Natural killer cell treated with Interleukin-12 subunit alpha and Interleukin-12 subunit beta and Interleukin-15 and Interleukin-18, amount 100 ng/mL, for 72 hours (primary cell): ENCODE measurements around the gene KCP. TPM values are rescaled to one million over a fixed set of nuclear protein-coding genes. Genes with fewer than 3 reads are reported as not detected.

Experiments
- ATAC-seq, 2 donors: fragments of 150-1000 bp; cut with Tn5 transposase in 1 of 2; sonication (Bioruptor Pico), chemical (Tn5 transposase) in 1 of 2; 2 replicates each; pipeline ENCODE4 v1.10.0; 2021
- DNase-seq: peaks from one replicate; pipeline ENCODE4 v3.0.0; 2022; ENCODE audit warnings: low spot score
- H3K27ac Mint-ChIP-seq, 2 donors: 1 replicate in 1 of 2; 2 replicates in 1 of 2; pipeline ENCODE4 v1.8.0; 2022; ENCODE audit warnings: mixed read lengths in 2 of 2, mild to moderate bottlenecking in 1 of 2, moderate library complexity in 1 of 2
- H3K27me3 Mint-ChIP-seq, 2 donors: 1 replicate in 1 of 2; 2 replicates in 1 of 2; pipeline ENCODE4 v1.8.0; 2022; ENCODE audit warnings: mixed read lengths in 2 of 2
- H3K36me3 Mint-ChIP-seq: one replicate; pipeline ENCODE4 v1.8.0; 2022; ENCODE audit warnings: mixed read lengths
- H3K4me1 Mint-ChIP-seq, 2 donors: 1 replicate in 1 of 2; 2 replicates in 1 of 2; pipeline ENCODE4 v1.8.0; 2022; ENCODE audit warnings: low read depth in 2 of 2, mixed read lengths in 2 of 2, mild to moderate bottlenecking in 1 of 2
- H3K4me3 Mint-ChIP-seq: one replicate; pipeline ENCODE4 v1.8.0; 2022; ENCODE audit warnings: mixed read lengths
- H3K9me3 Mint-ChIP-seq: 2 replicates; pipeline ENCODE4 v1.8.0; 2022; ENCODE audit warnings: mixed read lengths
- total RNA-seq, 2 donors: library from RNA; stranded (reverse); gene quantifications; one replicate each; pipeline ENCODE4 v1.2.3, GENCODE V29; 2022

The KCP gene
- total RNA-seq, 2 donors from 2014 or later, result 0.17 to 1.1 TPM

GRCh38 chr7:128867842-128868623 lies 42.5 kb downstream of the KCP start:
- Mint-ChIP-seq H3K27ac (no peak overlapping the region), H3K4me3 (peak overlapping the region; percentile 6), H3K36me3 (peaks cover 8% of the 10 kb centered on the region), H3K4me1 (peaks cover 20 to 32% of the 10 kb centered on the region in 2 donors), H3K9me3 (no peaks in the 10 kb centered on the region), H3K27me3 (no peaks in the 10 kb centered on the region)
- DNase-seq, result no peak
- ATAC-seq, result no peak

GRCh38 chr7:128867241-128867640 lies 43.3 kb downstream of the KCP start:
- Mint-ChIP-seq H3K9me3 (no peaks in the 10 kb centered on the region), H3K27me3 (no peaks in the 10 kb centered on the region), H3K4me1 (peaks cover 28 to 37% of the 10 kb centered on the region in 2 donors), H3K4me3 (no peak overlapping the region), H3K27ac (no peak overlapping the region), H3K36me3 (peaks cover 8% of the 10 kb centered on the region)
- ATAC-seq (no peak), DNase-seq (no peak)

DNA sequence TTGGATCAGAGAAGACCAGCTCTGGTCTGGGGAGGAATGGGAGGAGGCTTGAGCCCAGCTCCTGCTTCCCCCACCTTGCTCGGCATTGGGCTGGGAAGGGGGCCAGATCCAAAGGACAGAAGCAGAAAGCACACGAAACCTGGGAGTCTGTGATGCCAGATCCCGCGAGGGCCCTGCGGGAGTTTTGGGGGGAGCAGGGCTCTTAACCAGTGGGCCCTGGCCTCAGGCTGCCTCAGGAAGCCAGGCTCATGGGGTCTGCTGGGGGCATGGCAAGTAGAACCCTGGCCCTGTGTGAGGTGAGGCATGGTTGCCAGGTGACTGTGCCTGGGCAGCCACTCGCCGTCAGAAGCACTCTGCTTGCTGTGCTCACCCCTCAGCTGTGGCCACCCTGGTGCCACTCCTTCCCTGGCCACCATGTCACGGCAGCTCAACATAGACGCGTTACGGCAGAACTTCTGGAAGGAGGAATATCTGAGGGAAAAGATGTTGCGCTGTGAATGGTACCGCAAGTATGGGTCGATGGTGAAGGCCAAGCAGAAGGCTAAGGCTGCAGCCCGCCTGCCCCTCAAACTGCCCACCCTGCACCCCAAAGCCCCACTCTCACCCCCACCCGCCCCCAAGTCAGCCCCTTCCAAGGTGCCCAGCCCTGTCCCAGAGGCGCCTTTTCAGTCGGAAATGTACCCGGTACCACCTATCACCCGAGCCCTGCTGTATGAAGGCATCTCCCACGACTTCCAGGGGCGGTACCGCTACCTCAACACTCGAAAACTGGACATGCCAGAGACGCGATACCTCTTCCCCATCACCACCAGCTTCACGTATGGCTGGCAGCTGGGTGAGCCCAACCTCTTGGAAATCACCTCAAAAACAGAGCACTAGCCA lies 44.3 kb downstream of the KCP start:
- Mint-ChIP-seq H3K9me3 (no peaks in the 10 kb centered on the region), H3K36me3 (peaks cover 8% of the 10 kb centered on the region), H3K27me3 (no peaks in the 10 kb centered on the region), H3K4me1 (peaks cover 30 to 40% of the 10 kb centered on the region in 2 donors), H3K27ac (no peak overlapping the region), H3K4me3 (no peak overlapping the region)
- DNase-seq (no peak), ATAC-seq (no peak)

DNA sequence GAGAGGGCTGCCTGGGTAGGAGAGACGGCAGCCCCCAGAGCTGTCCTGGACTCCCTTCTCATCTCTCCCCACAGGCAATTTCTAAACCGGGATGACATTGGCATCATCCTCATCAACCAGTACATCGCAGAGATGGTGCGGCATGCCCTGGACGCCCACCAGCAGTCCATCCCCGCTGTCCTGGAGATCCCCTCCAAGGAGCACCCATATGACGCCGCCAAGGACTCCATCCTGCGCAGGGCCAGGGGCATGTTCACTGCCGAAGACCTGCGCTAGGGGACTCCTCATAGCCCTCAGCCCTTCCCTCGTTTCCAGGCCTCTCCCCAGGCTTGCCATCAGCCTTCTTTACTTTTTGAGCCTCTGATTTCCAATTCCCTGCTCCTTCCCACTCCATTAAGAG lies 45.2 kb downstream of the KCP start:
- ATAC-seq (no peak), DNase-seq (no peak)
- H3K36me3 Mint-ChIP-seq, result peaks cover 8% of the 10 kb centered on the region
- peak overlapping the region; percentile 3 for H3K4me3 Mint-ChIP-seq
- peak overlapping the region in 1 of 2 donors; percentile 35 for H3K27ac Mint-ChIP-seq
- no peaks in the 10 kb centered on the region for H3K27me3 Mint-ChIP-seq
- peaks cover 30 to 40% of the 10 kb centered on the region in 2 donors for H3K4me1 Mint-ChIP-seq
- H3K9me3 Mint-ChIP-seq, result no peaks in the 10 kb centered on the region

DNA sequence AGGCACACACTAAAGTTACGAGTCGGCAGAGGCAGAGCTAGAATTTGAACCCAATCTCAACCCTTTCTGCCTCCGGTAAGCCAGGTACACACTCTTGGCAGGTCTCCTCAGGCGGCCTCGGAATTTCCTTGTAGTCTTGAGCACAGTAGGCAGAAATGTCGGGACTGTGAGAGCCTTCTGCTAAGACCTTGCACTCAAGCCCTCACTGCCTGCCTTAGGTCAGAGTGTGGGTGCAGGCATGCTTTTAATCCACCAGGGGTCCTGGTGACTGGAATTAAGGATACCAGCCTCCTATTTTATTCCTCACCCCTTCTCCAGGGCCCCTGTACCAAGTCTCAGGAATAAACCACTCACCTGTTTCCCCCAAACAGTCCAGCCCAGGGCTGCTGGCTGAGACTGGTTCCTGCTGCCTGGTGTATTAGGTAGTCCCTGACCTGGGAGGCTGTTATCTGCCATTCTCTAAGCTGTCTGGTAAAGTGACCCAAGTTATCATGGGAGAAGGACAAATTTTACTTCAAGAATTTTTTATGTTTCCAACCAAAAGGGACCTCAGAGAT lies 47.0 kb downstream of the KCP start:
- Mint-ChIP-seq H3K27me3 (no peaks in the 10 kb centered on the region), H3K36me3 (peaks cover 8% of the 10 kb centered on the region), H3K27ac (peak overlapping the region; percentile 80 to 94), H3K4me1 (peaks cover 30 to 36% of the 10 kb centered on the region in 2 donors), H3K9me3 (no peaks in the 10 kb centered on the region), H3K4me3 (peak overlapping the region; percentile 92)
- DNase-seq (no peak), ATAC-seq (peak in 1 of 2 donors; percentile 50)

- H3K27me3 Mint-ChIP-seq, result no peaks in the 10 kb centered on the region
- peak within 1 kb of the TSS; percentile 80 to 94 for H3K27ac Mint-ChIP-seq
- H3K9me3 Mint-ChIP-seq, result no peaks in the 10 kb centered on the region
- peaks cover 8% of the 10 kb centered on the region for H3K36me3 Mint-ChIP-seq
- ATAC-seq (peak; percentile 94 to 95), DNase-seq (peak; percentile 96)
- H3K4me3 Mint-ChIP-seq, result peak within 1 kb of the TSS; percentile 92
- peaks cover 30 to 34% of the 10 kb centered on the region in 2 donors for H3K4me1 Mint-ChIP-seq
These were observed 47.7 kb downstream of the KCP start, which contains the start of gene ATP6V1F for GRCh38 chr7:128862571-128863432. Gene ATP6V1F (plus strand): TSS chr7:128862856. CDS start chr7:128862905, 49 bp downstream.

- peaks cover 8% of the 10 kb centered on the region for H3K36me3 Mint-ChIP-seq
- peaks cover 27 to 30% of the 10 kb centered on the region in 2 donors for H3K4me1 Mint-ChIP-seq
- H3K27ac Mint-ChIP-seq, result peak overlapping the region; percentile 80 to 94
- DNase-seq (no peak), ATAC-seq (no peak)
- no peaks in the 10 kb centered on the region for H3K27me3 Mint-ChIP-seq
- no peaks in the 10 kb centered on the region for H3K9me3 Mint-ChIP-seq
- peak overlapping the region; percentile 92 for H3K4me3 Mint-ChIP-seq
These were observed 48.4 kb downstream of the KCP start for GRCh38 chr7:128861957-128862570.

DNA sequence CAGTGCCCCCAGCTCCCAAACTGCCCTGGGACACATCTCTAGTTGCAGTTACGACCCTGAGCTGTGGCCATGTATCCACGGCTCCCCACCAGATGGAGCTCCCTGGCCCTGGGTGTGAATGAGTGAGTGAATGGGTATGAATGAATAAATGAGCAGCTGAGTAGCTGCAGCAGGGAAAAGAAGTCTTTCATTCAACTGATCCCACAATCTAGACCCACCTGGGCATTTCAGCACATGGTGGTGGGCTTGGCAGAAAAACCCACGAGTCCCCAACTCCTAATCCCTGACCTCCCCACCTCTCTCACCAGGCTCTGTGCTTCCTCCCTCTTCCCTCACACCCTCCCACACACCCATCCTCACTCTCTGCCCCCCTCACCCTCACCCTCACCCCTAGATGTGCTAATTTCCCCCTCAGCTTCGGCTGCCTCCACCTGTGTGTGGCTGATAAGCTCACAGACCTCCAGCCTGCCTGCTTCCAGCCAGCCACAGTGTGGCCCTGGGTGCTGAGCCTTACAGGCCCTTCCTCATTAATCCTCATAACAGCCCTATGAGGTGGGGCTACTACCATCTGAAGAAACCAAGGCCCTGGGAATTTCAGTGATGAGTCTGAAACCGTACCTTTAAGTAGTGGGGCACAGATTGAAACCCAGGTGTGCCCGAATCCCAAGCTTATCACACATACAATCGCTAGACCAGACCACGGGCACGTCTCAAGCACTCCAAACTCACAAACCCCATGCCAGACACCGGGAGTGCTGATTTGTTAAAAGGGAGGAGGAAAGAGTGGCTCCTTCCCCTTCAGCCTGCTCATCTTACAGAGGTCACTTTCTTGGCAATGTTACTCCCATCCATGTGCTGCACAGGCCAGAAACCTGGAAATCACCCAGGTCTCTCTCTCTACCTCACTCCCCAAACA lies 50.1 kb downstream of the KCP start:
- Mint-ChIP-seq H3K9me3 (no peaks in the 10 kb centered on the region), H3K4me3 (no peak overlapping the region), H3K27me3 (no peaks in the 10 kb centered on the region), H3K27ac (peak overlapping the region in 1 of 2 donors; percentile 43), H3K36me3 (peaks cover 3% of the 10 kb centered on the region), H3K4me1 (peaks cover 17 to 22% of the 10 kb centered on the region in 2 donors)
- ATAC-seq (no peak), DNase-seq (no peak)

GRCh38 chr7:128859232-128860157 lies 51.0 kb downstream of the KCP start:
- Mint-ChIP-seq H3K27ac (peak overlapping the region in 1 of 2 donors; percentile 43), H3K9me3 (no peaks in the 10 kb centered on the region), H3K27me3 (no peaks in the 10 kb centered on the region), H3K4me3 (no peak overlapping the region), H3K36me3 (no peaks in the 10 kb centered on the region), H3K4me1 (peaks cover 10 to 13% of the 10 kb centered on the region in 2 donors)
- DNase-seq (no peak), ATAC-seq (no peak)

- no peak for ATAC-seq
- DNase-seq, result no peak
- Mint-ChIP-seq H3K9me3 (no peaks in the 10 kb centered on the region), H3K4me1 (peaks cover 10 to 11% of the 10 kb centered on the region in 2 donors), H3K27me3 (no peaks in the 10 kb centered on the region), H3K27ac (no peak overlapping the region), H3K36me3 (no peaks in the 10 kb centered on the region), H3K4me3 (no peak overlapping the region)
These were observed 51.9 kb downstream of the KCP start for GRCh38 chr7:128858380-128859231.
